WI38 (cell line): ENCODE data around the gene TMEM245.
A peak's percentile ranks its signal among the peaks of the same experiment; 100 is the strongest.

Experiments used
- H3K4me3 ChIP-seq: 2 replicates; pipeline ENCODE4 v1.5.1; 2011; ENCODE audit warnings: low read depth, mild to moderate bottlenecking, control low read depth, low read length
- CTCF ChIP-seq: IDR thresholded peaks from 2 replicates; pipeline ENCODE4 v1.5.1; 2012; ENCODE audit warnings: low read depth, mild to moderate bottlenecking, control low read depth, low read length

TMEM245 gene

GRCh38 chr9:109113892-109114609 lies 5.7 kb downstream of the TMEM245 start:
- H3K4me3 ChIP-seq, result no peak overlapping the region
- no peak for TF ChIP-seq CTCF

- no peak overlapping the region for H3K4me3 ChIP-seq
- no peak for TF ChIP-seq CTCF
These were observed 6.5 kb downstream of the TMEM245 start for GRCh38 chr9:109113254-109113653.

- no peak for TF ChIP-seq CTCF
- H3K4me3 ChIP-seq, result peak overlapping the region; percentile 44
These were observed 9.3 kb downstream of the TMEM245 start for GRCh38 chr9:109110329-109111021.

DNA sequence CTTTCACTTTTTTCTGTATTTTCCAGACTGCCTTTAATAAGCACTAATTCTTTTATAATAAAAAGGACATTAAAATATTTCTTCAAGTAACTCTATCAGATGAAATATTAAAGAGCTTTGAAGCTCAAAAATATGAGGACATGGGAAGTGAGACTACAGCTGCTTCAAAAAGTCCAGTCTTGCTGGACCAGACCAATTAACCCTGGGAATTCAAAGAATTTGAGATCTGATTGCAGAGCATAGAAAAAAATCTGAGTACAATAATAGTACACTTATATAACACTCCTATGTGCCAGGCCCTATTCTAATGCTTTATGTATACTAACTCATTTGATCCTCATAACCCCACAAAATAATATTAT lies 9.8 kb downstream of the TMEM245 start:
- H3K4me3 ChIP-seq, result peak overlapping the region; percentile 44

DNA sequence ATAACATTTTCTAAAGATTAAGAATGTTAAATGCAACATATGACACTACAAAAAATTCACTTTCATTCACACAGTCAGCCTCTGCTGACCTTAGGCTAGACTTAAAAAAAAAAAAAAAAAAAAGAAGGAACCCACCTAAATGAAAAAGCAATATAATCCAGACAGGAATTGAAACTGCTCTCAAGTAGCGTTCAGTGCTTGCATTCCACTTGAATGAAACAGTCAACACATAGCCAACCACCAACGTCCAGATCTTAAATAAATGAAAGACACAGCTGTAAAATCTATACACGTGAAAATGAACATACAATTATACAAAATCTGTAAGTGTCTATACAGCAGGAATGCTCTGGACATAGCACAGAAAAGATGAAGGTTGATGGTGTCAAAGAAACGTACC lies 11.4 kb downstream of the TMEM245 start:
- no peak for TF ChIP-seq CTCF
- peak overlapping the region; percentile 43 for H3K4me3 ChIP-seq

More for the DNA sequence above, 9.8 kb downstream of the TMEM245 start:
- no peak for TF ChIP-seq CTCF

DNA sequence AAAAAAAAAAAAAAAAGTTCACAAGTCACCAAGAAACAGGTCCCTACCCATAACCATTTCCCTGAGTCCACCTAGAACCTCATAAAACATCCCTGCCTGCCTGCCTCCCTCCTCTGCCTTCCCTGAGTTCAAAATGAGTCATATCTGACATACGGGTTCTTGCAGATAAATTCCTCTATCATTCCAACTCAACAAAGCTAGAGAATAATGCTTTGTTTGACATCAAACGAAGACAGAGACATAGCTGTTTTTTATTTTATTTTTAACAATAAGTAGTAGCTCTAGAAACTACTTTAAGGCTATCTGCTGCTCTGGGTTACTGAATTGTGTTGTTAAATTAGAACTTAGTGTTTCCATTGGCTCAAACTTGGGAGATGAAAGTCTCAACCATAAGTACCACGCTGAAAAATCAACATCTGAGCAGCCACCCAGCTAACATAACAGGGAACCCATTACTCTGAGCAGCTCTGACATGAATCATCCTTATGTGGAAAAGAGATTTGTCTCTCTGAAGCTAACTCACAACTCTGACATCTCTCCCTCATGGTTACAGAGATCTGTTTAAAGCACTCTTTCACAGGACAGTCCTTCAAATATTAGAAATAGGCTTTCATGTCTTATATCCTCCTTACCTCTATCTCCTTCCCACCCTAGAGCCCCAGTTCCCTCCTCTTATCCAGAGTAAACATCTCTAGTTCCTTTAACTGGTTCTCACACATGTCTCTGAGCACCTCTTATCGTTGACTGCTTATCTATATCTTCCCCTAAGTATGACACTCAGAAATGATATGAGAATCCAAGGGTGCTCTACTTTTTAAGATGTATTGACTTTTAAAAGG lies 12.1 kb downstream of the TMEM245 start:
- peak overlapping the region; percentile 43 for H3K4me3 ChIP-seq

More for the DNA sequence above, 12.1 kb downstream of the TMEM245 start:
- no peak for TF ChIP-seq CTCF
